ENCODE data around the gene NPC1L1.
"Not testable (repeated sequence)": the region's sequence is repeated elsewhere in the genome, so short reads cannot be mapped to it uniquely, and the experiment has no call there.

NPC1L1 gene

DNA sequence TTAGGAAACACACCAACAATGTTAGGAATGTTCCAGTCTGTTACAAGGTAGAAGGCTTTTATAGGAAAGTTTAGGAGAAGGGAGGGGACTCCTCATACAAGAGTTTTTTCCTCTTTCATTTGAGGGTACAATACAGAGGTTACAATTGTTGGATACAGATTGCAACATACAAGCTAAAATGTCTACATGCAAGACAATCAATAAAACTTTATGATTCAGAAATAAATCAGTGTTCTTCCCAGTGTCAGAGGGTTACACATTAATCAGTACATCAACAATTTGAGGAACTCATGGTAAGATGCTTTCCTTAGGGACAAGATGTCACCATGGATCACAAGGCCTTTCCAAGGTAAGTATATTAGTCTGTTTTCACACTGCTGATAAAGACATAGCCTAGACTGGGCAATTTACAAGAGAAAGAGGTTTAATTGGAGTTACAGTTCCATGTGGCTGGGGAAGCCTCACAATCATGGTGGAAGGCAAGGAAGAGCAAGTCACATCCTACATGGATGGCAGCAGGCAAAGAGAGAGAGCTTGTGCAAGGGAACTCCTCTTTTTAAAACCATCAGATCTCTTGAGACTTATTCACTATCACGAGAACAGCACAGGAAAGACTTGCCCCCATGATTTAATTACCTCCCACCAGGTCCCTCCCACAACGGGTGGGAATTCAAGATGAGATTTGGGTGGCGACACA is 34.4 kb downstream of the NPC1L1 start:
- DNase-seq, result not testable (repeated sequence)

DNA sequence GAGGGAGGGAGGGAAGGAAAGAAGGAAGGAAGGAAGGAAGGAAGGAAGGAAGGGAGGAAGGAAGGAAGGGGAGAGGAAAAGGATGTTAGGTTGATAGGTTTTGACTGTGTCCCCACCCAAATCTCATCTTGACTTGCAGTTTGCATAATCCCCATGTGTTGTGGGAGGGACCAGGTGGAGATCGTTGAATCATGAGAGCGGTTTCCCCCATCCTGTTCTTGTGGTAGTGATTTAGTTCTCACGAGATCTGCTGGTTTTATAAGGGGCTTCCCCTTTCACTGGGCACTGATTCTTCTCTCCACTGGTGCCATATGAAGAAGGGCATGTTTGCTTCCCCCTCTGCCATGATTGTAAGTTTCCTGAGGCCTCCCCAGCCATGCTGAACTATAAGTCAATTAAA is 35.5 kb downstream of the NPC1L1 start:
- no peak for DNase-seq

DNA sequence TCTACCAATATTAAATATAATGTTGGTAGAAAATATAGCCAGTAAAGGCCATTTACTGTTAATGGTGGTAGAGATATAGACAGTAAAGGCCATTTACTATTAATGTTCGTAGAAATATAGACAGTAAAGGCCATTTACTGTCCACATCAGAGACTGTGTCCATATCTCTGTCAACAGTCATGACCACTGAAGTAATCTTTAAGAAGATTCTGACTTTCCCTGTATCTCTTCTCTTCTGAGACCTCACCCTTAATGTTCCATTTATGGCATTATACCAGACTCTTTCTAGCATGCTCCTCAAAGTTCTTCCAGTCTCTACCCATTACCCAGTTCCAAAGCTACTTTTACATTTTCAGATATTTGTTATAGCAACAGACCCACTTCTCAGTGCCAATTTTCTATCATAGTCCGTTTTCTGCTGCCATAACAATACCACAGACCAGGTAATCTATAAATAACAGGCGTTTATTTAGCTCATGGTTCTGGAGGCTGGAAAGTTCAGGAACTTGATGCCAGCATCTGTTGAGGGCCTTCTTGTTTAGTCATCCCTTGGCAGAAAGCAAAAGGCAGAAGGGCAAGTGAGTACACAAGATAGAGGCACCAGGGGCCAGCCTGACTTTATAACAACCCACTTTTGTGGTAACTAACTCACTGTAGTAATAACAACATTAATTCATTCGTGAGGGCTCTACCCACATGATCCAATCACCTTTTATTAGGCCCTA is 42.7 kb downstream of the NPC1L1 start:
- DNase-seq, result no peak

DNA sequence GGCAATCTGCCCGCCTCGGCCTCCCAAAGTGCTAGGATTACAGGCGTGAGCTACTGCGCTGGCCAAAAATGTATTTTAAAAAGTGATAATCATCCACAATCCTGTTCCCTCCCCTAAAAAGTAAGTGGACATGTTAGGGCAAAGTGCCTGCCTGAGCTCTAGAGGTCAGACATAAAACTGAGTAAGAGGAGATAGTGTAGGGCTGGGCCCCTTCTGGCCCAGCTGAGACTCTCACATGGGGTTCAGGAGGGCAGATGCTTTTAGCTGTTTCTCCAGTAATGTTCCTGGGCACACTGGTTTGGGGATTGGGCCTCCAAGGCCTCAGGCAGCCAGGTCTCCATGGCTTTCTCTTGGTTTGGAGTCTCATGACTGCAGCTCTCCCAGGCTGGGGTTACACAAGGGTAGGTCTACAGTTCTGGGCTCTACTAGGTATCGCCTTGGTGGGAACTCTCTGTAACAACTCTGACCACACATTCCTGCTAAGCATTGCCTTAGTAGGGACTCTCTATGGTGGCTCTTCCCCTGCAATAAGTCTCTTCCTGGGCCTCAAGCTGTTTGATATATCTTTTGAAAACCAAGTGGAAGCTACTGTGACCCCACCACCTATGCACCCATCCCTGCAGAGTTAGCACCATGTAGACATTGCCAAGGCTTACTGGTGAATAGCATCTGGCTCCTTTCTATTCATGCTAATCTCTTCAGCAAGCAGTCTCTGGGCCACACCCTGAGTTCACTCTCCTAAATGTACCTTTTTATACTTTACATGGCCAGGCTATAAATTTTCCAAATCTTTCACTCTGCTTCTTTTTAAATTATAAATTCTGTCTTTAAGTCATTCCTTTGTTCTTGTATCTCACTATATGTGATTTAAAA is 43.7 kb downstream of the NPC1L1 start:
- DNase-seq, result no peak

DNA sequence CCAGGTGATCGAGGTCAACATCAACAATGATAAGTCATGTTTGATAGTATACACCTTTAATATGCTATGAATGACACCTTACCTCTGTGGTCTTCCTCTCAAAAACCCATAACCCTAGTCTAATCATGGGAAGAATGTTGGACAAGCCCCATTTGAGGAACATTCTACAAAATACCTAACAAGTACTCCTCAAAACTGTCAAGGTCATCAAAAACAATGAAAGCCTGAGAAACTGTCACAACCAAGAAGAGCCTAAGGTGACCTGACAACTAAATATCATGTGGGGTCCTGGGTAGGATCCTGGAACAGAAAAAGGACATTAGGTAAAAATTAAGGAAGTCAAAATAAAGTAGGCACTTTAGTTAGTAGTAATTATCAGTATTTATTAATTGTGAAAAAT is 44.7 kb downstream of the NPC1L1 start:
- DNase-seq, result no peak

DNA sequence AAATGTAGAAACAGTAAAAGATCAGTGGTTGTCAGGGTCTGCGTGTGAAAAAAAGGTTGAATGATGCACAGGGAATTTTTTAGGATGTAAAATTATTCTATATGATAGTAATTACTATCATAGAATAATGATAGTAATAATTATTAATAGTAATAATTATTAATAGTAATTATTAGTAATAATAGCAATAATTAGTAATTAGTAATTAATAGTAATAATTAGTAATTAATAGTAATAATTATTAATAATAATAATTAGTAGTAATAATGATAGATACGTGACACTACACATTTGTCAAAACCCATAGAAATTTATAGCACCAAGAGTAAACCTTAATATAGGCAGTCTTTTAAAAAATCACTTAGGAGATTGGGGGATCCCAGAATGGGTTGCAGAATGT is 46.2 kb downstream of the NPC1L1 start:
- no peak for DNase-seq

DNA sequence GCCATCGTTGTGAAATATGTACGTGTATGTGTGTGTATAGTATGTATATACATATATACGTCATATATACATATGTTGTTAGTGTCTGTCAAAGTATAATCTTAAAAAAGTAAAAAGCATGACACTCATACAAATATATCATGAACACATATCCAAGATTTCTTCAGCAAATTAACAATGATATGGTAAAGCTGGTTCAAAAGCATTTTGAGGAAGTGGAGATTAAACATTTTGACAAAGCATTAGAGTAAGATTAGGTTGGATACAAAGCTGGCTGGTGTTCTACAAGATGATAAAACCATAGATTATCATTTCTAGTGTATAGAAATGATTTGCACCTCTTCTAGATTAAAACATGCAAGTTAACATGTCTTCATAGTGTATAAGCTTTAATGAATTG is 49.9 kb downstream of the NPC1L1 start:
- no peak for DNase-seq

DNA sequence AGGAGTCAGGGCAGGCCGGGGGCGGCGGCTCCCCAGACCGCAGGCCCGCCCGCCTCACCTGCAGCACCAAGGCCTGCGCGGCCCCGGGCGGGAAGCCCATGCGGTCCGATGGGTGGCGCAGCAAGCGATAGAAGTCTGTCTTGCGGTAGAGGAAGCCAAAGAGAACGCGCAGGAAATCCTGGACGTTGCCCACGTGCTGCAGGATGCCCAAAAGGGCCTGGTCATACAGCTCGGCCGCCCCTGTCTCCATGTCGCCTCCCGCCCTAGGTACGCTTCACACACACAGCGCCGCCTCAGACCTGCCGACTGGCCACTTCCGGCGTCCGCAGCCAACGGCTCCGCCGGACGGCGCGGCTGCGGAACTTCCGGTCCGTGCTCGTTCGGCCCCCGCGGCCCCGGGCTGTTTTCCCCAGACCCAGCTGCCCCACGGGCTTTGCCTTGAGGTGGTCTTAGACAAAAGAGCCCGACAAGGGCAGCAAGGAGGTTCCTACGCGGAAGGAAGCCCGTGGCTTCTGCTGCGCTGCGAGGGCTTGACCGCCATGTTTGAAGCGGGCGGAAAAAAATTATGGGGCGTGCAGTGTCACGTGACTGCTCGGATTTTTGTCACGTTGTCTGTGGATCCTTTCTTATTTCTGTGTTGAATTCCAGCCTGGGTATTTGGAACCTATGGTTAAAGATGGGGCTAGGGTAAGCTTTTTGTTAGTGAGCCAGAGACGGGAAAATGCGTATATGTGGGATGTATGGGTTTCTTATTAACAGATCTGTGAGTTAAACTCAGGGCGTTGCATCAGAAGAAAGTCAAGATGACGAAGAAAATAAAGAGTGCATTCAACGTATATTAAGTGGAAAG is 50.6 kb downstream of the NPC1L1 start, which contains the start of gene NUDCD3:
Gene NUDCD3, minus strand, starts transcription at position 308 of the 850 bp plus-strand sequence. Its CDS starts 58 bp downstream, at position 250.
- DNase-seq, result peak; percentile 89

DNA sequence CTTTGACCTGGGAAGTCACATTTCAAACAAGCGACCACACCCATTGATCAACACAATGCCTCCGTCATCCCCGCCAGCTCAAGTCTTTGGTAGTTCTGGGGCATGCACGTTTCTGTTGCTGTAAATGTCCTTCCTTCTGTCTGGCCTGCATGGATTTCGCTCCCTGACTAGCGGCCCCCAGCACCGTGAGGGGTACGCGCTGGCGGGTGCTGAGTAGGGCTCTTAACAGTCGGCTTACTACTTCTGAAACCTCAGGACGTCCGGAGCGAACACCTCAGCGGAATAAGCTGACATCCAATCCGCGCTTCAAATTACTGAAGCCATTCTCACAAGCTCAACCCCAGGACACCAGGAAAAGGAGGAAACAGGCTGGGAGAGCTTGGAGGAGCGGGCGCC is 51.2 kb downstream of the NPC1L1 start:
- no peak for DNase-seq

DNA sequence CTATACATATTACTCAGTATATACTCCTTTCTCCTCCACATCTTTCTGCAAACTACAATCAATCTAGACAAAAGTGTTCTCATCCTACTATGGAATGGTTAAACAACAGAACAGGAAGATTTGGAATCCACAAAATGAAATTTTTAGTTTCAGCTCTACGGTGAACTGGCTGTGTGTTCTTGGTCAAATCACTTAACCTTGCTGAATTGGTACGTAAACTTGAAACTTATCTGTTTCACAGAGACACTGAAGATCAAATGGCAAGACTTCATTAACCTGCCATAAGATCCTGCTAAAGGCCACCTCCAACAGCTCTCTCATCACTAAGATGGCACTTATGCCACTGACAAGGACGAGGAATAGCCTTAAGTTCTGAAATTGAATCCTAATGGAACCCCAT is 52.2 kb downstream of the NPC1L1 start:
- DNase-seq, result no peak

DNA sequence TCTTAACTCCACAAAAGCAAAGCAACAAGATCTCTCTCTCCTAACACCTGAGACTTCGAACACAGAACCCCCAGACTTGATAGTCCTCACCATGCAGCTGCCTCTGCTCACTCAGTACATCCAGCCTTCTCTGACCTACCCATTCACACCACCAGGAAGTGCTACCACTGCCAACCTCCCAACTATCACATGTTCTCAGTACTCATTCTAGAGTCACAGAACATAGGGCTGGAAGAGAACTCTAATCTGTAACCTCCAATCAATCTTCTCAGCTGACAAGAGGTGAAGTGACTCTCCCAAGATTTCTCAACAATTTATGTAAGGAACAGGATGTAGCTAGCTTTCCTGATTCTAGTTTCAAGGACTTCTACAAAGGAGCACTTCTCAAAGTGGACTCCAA is 54.4 kb downstream of the NPC1L1 start:
- DNase-seq, result no peak

DNA sequence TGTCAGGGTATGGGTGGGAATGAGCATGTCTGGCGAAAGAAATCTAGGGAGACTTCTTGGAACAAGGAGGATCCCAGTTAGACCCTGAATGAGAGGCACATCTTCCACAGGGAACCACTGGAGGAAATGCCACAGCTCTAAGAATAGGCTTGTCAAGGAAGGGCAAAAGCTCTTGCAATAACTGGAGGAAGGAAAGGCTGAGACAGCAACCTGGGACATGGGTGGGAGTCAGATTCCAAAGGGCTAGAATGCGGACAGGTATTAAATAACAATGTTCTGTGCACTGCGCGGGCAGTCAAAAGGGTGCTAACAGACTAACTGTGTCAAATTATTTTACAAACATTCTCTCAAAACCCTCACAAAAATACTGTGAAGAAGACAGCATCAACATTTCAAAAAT is 55.1 kb downstream of the NPC1L1 start:
- DNase-seq, result no peak

DNA sequence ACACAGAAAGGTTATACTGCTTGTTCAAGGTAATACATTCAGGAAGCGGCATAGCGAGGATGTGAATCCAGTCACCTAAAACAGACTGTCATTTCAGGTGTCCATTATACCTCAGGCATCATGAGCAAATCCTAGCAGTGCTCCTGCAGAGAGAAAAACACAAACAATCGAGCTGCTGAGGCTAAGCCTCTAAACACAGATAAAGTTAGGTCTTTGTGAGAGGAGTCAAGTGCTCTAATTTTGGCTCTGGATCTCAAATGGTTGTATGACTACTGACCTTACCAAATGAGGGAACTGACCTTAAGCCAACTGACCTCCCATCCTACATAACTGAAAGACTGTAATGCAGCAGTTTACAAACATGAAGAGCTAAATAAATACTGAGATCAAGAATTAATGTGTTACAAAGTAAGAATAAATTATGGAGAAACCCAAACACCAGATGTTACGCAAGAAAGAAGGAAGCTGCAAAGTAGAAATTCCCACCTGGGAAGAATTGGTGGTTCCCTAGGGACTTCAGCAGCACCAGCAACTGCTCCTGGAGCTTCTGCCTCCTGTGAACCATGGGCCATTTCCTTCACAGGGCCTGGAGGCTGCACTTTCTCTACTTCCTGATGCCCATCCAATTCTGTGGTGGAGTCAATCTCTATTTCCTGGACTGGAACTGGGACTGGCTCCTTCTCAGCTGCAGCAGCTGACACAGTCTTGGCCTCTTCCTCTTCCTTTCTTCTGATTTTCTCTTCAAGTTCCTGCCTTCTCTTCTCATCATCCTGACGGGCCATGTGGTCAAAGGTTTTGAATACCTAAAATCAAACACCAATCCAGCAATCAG is 56.4 kb downstream of the NPC1L1 start:
- no peak for DNase-seq

DNA sequence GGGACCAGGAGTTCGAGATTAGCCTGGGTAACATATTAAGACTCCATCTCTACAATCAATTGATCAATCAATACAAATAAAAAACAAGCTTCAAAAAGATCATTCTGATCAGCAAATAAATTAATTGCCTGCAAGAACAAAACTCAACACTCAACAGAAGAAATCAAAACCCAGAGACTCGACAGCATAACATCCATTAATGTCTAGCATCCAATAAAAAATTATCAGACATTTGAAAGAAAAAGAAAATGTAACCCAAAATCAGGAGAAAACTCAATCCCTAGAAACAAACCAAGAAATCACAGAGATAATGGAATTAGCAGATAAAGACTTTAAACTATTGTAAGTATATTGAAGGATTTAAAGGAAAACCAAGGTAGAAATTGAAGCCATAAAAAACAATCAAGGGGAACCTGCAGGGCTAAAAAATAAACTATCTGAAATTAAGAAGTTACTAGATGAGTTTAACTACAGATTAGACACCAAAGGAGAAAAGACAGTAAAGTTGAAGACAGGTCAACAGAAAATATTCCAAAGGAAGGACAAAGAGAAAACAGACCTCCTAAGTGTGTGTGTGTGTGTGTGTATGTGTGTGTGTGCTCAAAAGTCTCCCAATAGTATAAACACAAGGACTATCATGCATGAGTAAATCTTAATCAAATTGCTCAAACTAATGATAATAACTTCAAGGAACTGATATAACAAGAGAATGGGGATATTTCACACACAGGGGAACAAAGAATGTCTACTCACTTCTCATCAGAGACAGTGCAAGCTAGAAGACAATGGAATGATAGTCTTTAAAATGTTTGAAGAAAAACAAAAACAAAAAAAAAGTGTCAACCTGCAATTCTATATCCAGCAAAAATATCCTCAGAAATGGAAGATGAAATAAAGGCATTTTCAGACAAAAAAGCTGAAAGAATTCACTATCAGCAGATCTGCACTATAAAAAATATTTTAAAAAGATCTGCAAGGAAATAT is 58.3 kb downstream of the NPC1L1 start:
- DNase-seq, result no peak

DNA sequence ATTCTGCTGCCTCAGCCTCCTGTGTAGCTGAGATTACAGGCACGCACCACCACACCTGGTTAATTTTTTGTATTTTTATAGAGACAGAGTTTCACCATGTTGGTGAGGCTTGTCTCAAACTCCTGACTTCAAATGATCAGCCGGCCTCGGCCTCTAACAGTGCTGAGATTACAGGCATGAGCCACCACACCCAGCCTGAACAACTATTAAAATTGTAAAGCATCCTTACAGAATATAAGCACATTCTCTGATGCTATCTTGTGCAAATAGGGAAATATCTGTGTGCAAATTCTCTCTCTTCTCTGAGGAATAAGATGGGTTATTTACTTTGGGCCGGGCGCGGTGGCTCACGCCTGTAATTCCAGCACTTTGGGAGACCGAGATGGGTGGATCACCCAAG is 63.2 kb downstream of the NPC1L1 start:
- no peak for DNase-seq

DNA sequence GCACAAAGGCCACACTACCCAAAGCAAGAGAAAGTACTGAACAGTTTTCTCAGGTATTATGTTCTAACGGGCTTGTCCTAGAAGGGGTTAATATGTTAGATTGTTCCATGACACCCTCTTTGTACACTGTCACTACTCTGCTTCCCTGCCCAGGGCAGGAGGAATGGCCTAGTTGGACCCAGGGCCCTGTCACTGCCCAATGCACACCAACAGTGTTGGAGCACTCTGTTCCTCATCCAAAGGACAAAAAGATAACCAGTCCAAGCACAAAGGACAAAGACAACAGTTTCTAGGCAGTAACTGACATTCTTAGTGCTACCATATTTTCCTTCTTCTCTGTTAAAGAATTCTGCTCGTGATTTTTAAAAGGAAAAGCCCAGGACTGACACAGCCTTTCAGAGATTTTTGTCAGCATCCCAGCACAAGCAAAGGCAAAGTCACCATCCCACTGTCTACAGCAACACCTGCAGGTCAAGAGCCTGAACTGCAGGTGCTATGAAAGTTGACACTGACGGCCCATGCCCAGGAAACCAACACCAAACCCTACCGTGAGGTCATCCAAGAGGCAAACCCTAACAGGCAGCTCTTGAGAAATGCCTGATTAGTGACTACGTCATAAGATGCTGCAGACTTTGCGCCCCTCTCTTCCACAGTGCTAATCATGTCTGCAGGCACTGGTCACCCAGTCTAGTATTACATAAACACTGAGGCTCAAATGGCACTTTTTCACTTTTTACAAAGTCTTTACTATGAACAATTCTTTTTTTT is 63.9 kb downstream of the NPC1L1 start:
- DNase-seq, result peak; percentile 75

DNA sequence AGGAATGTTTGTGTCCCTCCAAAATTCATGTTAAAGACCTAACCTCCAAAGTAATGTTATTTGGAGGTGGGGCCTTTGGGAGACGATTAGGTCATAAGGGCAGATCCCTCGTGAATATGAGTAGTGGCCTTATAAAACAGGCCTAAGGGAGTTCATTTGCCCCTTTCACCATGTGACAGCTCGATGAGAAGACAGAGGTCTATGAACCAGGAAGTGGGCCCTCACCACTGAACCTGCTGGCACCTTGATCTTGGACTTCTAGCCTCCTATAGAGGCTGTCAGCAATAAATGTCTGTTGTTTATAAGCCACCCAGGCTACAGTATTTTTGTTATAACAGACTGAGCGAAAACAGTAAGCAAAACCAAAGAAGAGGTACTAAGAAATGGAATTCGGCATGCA is 64.8 kb downstream of the NPC1L1 start:
- DNase-seq, result no peak

DNA sequence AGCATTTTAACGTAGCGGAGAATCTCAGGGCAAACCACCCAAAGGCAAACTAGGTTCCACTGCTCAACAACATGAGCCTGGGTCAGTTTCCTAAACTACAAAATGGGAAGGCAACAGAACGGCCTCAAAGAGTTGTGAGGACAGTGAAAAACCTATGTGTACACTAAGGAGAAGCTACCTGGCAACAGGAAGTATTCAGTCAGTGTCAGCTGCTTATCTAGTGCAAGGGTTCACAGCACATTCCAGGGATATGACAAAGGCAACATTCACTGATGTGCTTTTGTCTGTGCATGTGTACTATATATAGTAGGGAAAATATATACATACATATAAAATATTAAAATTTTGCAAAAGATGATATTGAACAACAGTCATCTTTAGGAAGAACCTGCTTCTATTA is 67.8 kb downstream of the NPC1L1 start:
- no peak for DNase-seq

DNA sequence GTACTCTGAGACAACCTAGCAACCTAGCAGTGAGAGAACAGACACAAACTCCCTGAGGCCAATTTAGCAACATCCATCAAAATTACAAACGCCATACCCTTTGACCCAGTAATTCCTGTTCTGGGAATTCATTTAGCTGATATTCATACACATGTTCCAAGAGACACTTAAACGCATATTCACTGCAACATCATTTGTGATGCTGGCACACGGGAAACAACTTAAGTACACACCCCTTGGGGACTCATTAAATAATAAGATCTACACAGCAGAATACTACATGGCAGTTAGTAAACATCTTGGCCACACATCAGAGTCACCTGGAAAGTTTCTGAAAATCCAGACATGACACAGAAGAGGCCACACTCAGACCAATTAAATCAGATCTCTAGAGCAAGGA is 68.3 kb downstream of the NPC1L1 start:
- DNase-seq, result no peak

DNA sequence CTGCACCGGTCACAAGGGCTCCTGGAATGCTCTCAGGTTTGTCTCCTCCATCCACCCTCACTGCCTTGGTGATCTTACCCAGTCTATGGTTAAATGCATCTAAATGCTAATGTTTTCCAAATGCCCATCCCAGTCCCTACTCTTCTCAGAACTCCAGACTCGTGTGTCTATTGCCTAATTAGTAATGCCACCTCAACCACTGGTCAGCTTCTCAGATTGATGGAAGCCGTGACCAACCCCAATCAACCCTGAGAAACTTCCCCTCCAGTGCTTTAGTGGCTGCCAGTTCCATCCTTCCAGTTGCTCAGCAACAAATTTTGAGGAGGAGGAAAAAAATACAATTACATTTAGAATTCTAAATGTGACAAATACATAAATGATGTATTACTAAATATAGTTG is 69.3 kb downstream of the NPC1L1 start:
- DNase-seq, result no peak

Data from activated CD8-positive, alpha-beta memory T cell treated with anti-CD3 and anti-CD28 coated beads, Interleukin-2, amount 50 U/mL, for 48 hours (primary cell).